KOPT-K1 (cell line): ENCODE measurements around the gene ARHGEF2.

Experiments used
- H3K27ac ChIP-seq: fragments of 200-600 bp; sonication (generic); 2 replicates; pipeline ENCODE4 v1.5.1; 2016; ENCODE audit warnings: antibody characterized with exemption, mild to moderate bottlenecking, low read depth, low read length; ENCODE audit not compliant: poor library complexity, severe bottlenecking
- H3K36me3 ChIP-seq: fragments of 200-600 bp; sonication (generic); 2 replicates; pipeline ENCODE4 v1.5.1; 2017; ENCODE audit warnings: antibody characterized with exemption, mild to moderate bottlenecking, low read length, moderate library complexity; ENCODE audit not compliant: insufficient read depth
- H3K9me3 ChIP-seq: fragments of 200-600 bp; sonication (generic); 2 replicates; pipeline ENCODE4 v1.5.1; 2017; ENCODE audit warnings: antibody characterized with exemption, low read length, mild to moderate bottlenecking; ENCODE audit not compliant: insufficient read depth, poor library complexity, severe bottlenecking

ARHGEF2 gene

DNA sequence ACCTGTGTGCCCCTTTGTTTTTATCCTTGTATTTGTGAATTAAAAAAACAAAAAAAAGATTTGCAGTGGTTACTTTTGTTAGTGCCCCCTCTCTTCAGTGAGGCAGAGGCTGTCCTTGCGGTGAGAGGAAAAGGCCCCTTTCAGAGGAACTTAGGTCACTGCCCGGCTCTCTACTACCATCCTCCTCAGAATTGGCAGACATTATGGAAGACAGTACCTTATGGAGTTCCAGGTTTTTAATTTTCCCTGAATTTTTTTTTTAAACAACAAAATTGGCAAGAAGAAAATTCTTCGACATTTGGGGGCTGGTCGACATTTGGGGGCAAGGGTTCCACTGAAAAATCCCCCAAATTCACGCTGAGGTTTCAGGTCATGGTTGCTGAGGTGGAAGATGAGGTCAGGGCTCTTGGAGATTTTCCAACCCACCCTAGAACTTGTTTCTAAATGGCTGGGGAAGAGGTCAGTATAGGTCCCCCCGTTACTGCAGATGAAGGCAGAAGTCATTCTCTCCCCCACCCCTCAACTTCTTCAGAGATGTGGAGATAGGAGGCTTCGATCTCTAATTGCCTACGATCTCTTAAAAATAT lies 31.6 kb downstream of the ARHGEF2 start:
- H3K9me3 ChIP-seq = no peaks in the 10 kb centered on the region
- peaks cover 68% of the 10 kb centered on the region for H3K36me3 ChIP-seq
- H3K27ac ChIP-seq = peak overlapping the region; percentile 73

DNA sequence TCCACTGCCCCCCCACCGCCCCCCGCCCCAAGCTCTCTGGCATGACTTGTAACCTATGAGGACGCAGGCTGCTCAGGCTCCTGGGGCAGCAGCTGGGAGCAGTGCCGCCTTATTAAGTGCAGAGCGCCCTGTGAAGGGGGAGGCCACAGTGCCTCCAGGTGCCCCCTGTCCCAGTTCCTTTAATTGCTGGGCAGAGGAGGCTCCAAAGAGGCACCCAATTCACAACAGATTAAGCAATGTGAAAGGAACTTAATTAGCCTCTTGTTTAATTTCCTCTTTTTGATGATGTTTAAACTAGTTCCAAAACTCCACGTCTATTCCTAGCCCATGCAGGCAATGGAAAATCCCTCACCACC lies 33.9 kb downstream of the ARHGEF2 start:
- no peaks in the 10 kb centered on the region for H3K9me3 ChIP-seq
- H3K36me3 ChIP-seq = peaks cover 44% of the 10 kb centered on the region
- H3K27ac ChIP-seq = peak overlapping the region; percentile 73

DNA sequence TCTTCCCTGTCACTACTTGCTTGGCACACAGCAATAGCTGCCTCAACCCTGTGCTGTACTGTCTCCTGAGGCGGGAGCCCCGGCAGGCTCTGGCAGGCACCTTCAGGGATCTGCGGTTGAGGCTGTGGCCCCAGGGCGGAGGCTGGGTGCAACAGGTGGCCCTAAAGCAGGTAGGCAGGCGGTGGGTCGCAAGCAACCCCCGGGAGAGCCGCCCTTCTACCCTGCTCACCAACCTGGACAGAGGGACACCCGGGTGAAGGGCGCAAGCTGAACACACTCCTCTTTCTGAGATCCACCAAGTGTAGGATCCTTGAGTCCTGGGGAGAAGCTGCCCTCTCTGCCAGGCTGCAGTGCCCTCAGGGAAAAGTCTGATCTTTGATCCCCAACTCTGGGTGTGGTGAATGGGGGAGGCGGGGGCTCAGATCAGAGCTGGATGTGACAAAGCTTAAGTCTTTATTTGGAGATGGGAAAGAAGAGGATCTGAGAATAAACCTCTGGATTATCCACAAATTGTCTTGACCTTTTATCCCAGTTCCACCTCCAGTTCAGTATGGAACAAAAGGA lies 35.7 kb downstream of the ARHGEF2 start:
- no peaks in the 10 kb centered on the region for H3K9me3 ChIP-seq
- H3K36me3 ChIP-seq = peaks cover 29% of the 10 kb centered on the region
- H3K27ac ChIP-seq = no peak overlapping the region

DNA sequence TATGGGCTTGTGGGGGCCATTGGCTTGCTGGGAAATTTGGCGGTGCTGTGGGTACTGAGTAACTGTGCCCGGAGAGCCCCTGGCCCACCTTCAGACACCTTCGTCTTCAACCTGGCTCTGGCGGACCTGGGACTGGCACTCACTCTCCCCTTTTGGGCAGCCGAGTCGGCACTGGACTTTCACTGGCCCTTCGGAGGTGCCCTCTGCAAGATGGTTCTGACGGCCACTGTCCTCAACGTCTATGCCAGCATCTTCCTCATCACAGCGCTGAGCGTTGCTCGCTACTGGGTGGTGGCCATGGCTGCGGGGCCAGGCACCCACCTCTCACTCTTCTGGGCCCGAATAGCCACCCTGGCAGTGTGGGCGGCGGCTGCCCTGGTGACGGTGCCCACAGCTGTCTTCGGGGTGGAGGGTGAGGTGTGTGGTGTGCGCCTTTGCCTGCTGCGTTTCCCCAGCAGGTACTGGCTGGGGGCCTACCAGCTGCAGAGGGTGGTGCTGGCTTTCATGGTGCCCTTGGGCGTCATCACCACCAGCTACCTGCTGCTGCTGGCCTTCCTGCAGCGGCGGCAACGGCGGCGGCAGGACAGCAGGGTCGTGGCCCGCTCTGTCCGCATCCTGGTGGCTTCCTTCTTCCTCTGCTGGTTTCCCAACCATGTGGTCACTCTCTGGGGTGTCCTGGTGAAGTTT lies 36.4 kb downstream of the ARHGEF2 start:
- peak overlapping the region; percentile 44 for H3K27ac ChIP-seq

DNA sequence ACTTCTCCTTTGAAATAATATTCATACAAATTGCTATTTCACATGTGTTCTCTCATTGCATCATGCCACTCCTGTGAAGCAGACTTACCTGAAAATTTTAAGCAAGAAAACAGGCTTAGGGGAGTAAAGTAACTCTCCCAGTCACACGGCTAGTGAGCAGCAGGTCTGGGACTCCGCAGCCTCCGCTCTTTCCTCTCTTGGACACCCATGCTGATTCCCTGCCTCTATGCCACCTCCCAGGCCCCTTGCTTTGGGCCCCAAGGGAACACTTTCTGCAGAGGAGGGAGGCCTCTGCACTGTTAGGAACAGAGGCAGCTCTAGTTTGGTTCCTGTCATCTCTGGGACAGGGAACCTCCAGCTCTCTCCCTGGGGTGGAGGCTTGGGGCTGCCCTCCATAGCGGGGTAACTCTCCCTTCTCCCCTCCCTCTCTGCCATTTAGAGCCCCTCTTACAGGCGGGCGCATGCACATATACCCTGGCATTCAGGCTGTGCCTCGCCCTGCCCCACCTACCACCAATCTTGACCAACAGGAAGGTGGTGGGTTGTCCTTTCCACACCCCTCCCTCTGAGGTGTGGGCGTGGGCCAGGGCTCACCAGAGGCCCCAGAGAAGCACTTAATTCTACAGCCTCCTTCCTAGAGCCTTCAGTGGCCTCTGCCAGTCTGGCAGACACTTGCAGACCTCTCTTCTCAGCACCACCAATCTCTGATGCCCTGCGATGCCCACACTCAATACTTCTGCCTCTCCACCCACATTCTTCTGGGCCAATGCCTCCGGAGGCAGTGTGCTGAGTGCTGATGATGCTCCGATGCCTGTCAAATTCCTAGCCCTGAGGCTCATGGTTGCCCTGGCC lies 37.1 kb downstream of the ARHGEF2 start, which contains the start of gene RXFP4:
RXFP4 (plus strand) TSS at position 646 of the 852 bp plus-strand sequence; CDS start at position 718, 72 bp downstream.
- Histone ChIP-seq H3K36me3 (peaks cover 14% of the 10 kb centered on the region), H3K9me3 (no peaks in the 10 kb centered on the region), H3K27ac (peak within 1 kb of the TSS; percentile 44)

More for the DNA sequence above, 36.4 kb downstream of the ARHGEF2 start:
- Histone ChIP-seq H3K9me3 (no peaks in the 10 kb centered on the region), H3K36me3 (peaks cover 22% of the 10 kb centered on the region)

DNA sequence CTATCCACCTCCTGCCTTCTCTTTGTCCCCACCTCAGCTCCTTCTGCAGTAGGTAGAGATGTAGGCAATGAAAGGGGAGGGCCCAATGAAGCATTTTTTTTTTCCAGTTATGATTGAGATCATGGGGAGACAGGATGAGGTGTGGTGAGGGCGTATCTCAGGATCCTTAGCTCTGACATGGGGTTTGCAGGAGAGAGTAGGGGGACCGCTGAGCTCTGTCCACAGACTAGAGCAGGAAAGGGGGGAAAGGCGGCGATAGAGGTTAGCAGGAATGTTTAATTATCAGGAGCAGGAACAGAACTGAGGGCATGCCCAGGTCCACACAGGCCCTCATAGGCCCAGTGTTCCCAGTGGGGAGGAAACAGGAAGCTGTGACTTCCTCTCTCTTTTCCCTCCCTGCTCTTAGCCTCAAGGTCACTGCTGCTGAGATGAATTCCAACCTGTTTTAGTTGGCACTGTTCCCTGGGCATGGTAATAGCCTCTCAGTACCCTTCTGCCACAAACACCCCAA lies 37.8 kb downstream of the ARHGEF2 start:
- no peaks in the 10 kb centered on the region for H3K9me3 ChIP-seq
- H3K36me3 ChIP-seq = peaks cover 7% of the 10 kb centered on the region
- peak overlapping the region; percentile 44 for H3K27ac ChIP-seq

DNA sequence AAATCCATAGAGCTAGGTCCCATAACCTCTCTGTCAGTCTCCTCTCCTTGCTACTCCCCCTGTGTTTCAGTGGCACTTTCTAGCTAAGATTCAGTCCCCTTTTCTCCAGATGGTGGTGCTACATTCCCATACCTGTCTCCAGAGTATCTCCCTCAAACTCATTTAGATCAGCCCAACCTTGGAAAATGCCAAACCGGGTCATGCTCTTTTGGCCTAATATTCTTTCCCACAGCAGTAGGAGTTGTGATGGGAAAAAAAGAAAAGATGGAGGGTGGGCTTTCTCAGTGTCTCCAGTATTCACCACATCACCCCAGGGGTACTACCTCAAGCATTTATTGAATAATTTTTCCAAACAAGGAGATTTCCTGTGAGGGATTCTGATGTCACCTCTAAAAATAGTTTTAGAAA lies 40.1 kb downstream of the ARHGEF2 start:
- Histone ChIP-seq H3K27ac (no peak overlapping the region), H3K9me3 (no peaks in the 10 kb centered on the region), H3K36me3 (peaks cover 4% of the 10 kb centered on the region; the same call in 1 of the 2 replicates)

DNA sequence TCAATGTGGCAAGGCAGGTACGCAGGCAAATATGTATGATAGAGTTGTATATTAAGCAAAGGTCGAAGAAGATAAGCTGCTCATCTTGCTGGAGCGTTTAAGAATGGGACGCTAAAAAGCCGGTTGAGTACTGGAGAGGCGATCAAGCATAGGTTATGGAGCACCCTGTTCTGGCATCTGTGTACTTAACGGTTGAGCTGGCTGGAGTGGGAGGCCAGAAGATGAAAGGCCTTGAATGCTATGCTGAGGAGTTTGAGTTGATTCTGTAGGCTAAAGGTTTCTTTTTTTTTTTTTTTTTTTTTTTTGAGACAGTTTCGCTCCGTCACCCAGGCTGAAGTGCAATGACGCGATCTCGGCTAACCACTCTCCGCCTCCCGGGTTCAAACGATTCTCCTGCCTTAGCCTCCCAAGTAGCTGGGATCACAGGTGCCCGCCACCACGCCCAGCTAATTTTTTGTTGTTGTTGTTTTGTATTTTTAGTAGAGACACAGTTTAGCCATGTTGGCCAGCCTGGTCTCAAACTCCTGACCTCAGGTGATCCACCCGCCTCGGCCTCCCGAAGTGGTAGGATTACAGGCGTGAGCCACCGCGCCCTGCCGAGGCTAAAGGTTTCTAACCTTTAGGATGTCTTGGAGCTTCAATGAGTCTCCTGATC lies 43.3 kb downstream of the ARHGEF2 start:
- no peaks in the 10 kb centered on the region for H3K9me3 ChIP-seq
- peak overlapping the region; percentile 92 for H3K27ac ChIP-seq
- H3K36me3 ChIP-seq = peaks cover 36% of the 10 kb centered on the region

DNA sequence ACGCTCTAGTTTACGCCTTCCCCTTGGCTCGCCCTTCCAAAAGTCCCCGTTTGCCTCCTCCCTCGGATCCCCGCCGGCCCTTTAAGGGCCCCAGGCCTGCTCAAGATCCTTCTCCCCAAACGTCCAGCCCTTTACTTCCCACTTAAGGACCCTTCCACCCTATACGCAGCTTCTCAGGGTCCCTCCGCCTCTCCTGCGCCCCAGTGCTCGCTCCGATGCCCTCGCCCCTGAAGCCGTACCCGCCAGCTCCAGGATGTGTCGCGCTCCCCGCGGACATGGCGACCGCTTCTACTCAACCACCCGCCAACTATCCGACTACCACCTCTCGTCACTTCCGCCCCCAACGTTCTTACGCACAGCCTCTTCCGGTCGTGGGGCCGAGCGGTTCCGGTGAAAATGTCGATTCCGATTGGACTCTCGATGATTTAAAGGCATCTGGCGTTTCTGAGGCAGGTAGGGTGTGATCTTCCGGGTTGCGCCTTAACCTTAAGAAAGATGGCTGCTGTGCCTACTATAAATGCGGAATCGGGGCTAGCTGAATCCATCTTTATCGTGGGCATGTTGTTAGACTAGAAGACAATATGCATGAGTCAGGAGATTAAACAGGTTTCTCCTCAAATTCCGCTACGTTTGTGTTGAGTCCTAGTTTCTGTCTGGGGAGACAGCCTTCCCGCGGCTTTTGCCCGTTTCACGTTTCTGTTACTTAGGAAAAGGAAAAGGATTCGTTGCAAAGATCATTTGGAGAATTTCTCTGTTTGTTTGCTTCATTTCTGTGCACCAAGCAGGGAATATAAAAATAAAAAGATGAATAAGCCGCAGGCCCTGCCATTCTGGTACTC lies 44.0 kb downstream of the ARHGEF2 start, which contains the start of gene KHDC4:
KHDC4 (minus strand) TSS at position 317 of the 839 bp plus-strand sequence; CDS start at position 277, 40 bp downstream.
- Histone ChIP-seq H3K27ac (peak within 1 kb of the TSS; percentile 92), H3K9me3 (no peaks in the 10 kb centered on the region), H3K36me3 (peaks cover 42% of the 10 kb centered on the region)

DNA sequence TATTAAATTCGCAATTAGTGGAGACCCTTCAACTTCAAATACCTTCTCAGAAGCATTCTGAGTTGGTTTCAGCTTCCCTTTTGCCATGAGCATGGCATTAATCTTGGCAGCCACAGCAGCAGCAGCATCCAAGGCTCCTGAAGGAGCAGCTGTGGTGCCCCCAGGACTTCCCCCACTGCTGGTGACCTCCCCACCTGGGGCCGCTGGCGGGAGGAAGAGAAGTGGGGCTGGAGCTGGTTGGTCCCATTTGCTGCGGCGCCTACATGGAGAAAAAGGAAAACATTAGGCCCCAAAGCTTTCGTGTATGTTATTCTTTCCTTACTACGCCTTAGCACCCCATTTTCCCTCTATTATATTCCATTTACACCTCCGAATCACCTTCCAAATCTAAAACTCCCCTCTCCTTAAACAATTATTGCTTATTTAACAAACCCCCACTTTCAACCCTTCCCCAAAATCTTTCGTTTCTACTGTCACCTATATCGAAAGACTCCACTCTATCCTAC lies 44.7 kb downstream of the ARHGEF2 start:
- no peaks in the 10 kb centered on the region for H3K9me3 ChIP-seq
- peaks cover 49% of the 10 kb centered on the region for H3K36me3 ChIP-seq
- H3K27ac ChIP-seq = peak overlapping the region; percentile 92

DNA sequence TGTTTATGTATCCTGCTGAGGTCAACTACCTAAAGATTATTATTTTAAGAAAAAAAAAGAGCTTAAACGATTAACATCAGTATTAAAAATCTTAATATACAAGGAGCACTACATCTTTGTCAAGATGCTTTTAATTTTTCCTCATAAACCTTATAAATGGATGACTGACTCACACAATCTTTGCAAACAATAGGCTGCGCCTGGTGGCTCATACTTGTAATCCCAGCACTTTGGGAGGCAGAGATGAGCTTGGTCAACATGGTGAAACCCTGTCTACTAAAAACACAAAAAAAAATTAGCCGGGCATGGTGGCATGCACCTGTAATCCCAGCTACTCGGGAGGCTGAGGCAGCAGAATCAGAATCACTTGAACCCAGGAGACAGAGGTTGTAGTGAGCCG lies 45.9 kb downstream of the ARHGEF2 start:
- peaks cover 60% of the 10 kb centered on the region for H3K36me3 ChIP-seq
- no peaks in the 10 kb centered on the region for H3K9me3 ChIP-seq
- H3K27ac ChIP-seq = no peak overlapping the region

DNA sequence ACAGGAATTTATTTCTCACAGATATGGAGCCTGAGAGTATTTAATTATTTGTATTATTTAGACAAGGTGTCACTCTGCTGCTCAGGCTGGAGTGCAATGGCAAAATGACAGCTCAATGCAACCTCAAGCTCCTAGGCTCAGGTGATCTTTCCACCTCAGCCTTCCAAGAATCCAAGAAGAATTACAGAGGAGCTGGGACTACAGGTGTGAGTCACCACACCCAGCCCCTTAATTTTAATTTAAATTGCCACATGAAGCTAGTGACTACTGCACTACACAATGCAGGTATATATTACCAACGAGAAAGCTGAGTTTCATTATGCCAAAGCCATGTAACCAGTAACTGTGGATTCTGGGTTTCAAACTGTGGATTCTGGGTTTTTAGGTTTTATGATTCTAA lies 46.3 kb downstream of the ARHGEF2 start:
- Histone ChIP-seq H3K36me3 (peaks cover 65% of the 10 kb centered on the region), H3K27ac (no peak overlapping the region), H3K9me3 (no peaks in the 10 kb centered on the region)

DNA sequence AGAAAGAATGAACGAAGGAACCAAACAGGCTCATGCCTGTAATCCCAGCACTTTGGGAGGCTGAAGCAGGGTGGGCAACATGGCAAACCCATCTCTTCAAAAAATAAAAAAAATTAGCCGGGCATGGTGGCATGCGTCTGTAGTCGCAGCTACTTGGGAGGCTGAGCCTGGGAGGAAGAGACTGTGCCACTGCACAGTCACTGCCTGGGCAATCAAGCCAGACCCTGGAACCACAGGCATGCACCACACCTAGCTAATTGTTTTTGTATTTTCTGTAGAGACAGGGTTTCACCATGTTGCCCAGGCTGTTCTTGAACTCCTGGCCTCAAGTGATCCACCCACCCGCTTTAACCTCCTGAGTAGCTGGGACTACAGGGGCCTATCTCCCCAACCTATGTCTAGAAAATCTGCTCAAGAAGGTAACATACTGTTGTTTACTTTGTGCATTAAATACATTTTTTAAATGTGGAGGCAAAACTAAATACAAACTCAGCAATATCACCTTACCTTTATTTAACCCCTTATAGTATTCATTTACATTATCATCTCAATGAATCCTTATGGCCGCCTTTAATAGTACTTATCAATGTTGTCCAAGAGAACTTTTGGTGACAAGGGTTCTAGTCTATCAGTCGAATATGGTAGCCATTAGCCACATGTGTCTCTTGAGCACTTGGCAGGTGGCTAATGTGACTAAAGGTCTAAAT lies 46.9 kb downstream of the ARHGEF2 start:
- Histone ChIP-seq H3K27ac (no peak overlapping the region), H3K9me3 (no peaks in the 10 kb centered on the region), H3K36me3 (peaks cover 70% of the 10 kb centered on the region)
